ENCODE measurements around the gene ZGLP1.

ZGLP1 gene

DNA sequence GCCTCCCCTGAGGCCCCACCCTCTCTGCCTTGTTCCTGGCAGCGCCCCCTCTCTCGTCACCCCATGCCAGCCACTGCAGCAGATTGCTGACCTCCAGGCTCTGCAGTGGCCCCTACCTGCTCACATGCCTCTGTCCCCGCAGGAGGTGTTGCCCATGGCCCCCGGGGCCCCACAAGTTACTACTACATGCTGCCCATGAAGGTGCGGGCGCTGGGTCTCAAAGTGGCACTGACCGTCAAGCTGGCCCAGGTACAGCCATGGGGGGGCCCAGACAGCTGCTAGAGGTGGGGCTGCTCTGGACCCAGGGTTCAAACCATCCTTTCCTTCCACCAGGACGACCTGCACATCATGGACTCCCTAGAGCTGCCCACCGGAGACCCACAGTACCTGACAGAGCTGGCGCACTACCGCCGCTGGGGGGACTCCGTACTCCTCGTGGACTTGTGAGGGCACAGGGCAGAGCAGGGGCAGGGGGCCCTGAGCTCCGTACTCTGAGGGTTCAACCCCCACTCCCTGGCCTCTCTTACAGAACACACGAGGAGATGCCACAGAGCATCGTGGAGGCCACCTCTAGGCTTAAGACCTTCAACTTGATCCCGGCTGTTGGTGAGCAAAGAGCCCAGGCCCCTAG lies 51.4 kb downstream of the ZGLP1 start:
- in situ Hi-C loops (cut with MboI; ENCODE audit: low sequenced_read_pairs, unreplicated experiment) = no loop called here

DNA sequence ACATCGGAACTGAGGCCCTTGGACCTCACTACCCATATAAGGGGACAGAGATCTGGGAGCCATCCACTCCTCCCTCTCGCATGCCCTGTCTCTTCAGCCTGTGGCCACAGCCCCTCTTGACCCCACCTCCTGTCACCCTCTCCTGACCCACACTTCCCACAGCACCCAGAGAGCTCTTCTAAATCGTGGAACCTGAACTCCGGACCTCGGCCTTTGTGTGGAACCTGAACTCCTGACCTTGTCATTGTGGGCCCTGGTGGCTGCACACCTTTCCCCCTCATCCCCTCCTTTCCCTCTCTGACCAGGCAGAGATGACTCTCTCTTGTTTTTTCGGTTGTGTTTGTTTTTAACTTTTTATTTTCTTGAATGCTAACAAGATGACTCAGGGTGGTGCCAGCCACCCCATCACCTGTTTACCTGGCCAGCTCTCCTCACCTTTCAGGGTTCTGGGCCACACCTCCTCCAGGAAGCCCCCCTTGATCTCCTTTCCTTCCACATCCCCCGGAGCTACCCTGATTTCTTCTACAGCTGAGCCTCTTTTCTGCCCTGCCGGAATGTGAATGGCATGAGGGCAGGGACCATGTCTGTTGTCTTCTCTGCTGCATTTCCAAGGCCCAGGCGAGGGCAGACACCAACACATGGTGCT lies 52.5 kb downstream of the ZGLP1 start:
- DNase-seq (ENCODE audit: low spot score) = no peak
- in situ Hi-C loops (cut with MboI; ENCODE audit: low sequenced_read_pairs, unreplicated experiment) = no loop called here
- TF ChIP-seq CTCF (IDR thresholded peaks at IDR 0.05; ENCODE audit: borderline replicate concordance, control extremely low read depth, extremely low read depth, insufficient read depth, missing control alignments) = no peak

More for the DNA sequence above, 51.4 kb downstream of the ZGLP1 start:
- no peak for TF ChIP-seq CTCF (IDR thresholded peaks at IDR 0.05; ENCODE audit: borderline replicate concordance, control extremely low read depth, extremely low read depth, insufficient read depth, missing control alignments)
- DNase-seq (ENCODE audit: low spot score) = no peak

DNA sequence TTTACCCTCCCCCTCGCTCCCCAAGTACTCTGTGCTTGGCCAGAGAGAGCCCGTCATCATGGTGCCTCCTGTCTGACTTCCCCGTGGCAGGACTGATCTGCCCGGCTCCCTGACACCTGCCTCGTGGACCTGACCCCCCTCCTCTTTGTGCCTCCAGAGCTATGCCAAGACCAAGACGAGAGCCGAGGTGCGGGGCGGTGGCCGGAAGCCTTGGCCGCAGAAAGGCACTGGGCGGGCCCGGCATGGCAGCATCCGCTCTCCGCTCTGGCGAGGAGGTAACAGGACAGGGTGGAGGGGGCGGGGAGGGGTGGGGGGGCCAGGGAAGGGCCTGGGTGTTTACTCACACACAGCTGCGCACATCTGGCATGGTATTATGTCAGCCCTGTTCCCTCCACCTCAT lies 53.1 kb downstream of the ZGLP1 start:
- DNase-seq (ENCODE audit: low spot score) = no peak
- in situ Hi-C loops (cut with MboI; ENCODE audit: low sequenced_read_pairs, unreplicated experiment) = no loop called here
- no peak for TF ChIP-seq CTCF (IDR thresholded peaks at IDR 0.05; ENCODE audit: borderline replicate concordance, control extremely low read depth, extremely low read depth, insufficient read depth, missing control alignments)

DNA sequence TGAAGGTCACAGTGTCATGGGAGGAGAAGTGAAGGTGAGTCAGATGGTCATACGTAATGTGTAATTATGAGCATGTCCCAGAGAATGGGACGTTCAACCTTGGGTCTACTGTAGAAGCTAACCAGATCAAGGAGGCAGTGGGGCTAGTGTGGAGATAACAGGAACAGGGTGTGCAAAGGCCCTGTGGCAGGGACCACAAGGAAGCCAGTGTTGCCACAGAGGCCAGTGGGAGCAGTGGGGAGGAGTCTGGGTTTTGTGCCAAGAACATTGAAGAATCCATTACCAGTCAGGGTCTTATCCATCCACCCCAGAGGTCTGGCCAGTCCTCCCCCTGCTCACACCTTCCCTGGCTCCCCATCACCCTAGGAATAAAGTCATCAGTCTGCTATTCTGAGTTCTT lies 54.3 kb downstream of the ZGLP1 start:
- in situ Hi-C loops (cut with MboI; ENCODE audit: low sequenced_read_pairs, unreplicated experiment) = no loop called here
- TF ChIP-seq CTCF (IDR thresholded peaks at IDR 0.05; ENCODE audit: borderline replicate concordance, control extremely low read depth, extremely low read depth, insufficient read depth, missing control alignments) = no peak
- DNase-seq (ENCODE audit: low spot score) = no peak
